ENCODE results near the gene RTP5. TPM values are rescaled to one million over a fixed set of nuclear protein-coding genes. Genes with fewer than 3 reads are reported as not detected.

RTP5 gene
- total RNA-seq, 1 experiment from 2014 or later, result not detected

DNA sequence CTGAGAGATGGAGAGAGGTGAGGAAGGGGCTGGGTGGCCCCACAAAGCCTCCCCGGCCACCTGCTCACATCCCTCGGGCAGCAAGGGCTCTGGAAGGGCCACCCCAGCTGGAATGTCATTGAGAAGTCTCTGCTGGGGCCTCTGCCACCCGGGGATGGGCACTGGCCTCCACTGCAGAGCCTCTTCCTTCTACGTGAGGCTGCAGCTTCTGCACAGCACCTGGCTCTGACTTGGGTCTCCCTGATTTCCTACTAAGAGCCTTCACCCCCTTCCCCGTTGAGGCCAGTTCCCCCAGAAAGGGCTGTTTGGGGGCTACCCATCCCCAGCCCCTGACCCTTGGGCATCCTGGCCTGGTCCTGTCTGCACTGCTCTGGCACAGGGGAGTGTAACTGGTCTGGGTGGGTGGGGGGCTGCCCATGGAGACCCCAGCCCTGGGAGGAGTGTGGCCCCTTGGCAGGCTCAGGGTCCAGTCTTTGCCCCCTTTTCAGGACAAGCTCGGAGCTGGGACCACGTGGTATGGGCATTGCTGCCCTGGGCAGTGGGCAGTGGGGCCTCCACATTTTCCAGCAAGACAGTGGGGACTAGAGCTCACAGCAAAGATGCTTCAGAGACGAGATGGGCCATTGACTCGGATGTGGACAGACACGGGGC, 16.4 kb upstream of the RTP5 start:
- Mint-ChIP-seq H3K27me3 (ENCODE audit: low read depth) (peaks cover 3% of the 10 kb centered on the region), H3K4me1 (no peaks in the 10 kb centered on the region), H3K36me3 (ENCODE audit: insufficient read depth in 1 of 3, low read depth in 3 of 3) (no peaks in the 10 kb centered on the region), H3K27ac (no peak overlapping the region), H3K4me3 (no peak overlapping the region), H3K9me3 (no peaks in the 10 kb centered on the region)
- no peak overlapping the region for H4K5ac ChIP-seq (ENCODE audit: insufficient read length, low read depth, low read length)
- H3K18ac ChIP-seq (ENCODE audit: insufficient read length, low read depth, low read length), result no peak overlapping the region
- no peak overlapping the region for H4K91ac ChIP-seq (ENCODE audit: insufficient read length, low read depth, low read length)
- H3K9ac ChIP-seq (ENCODE audit: extremely low read depth, insufficient read length, low read length), result no peak overlapping the region
- H2BK15ac ChIP-seq (ENCODE audit: low read depth, low read length), result no peak overlapping the region
- H3K23me2 ChIP-seq (ENCODE audit: insufficient read length, low read depth, low read length, poor library complexity, severe bottlenecking), result no peaks in the 10 kb centered on the region
- no peaks in the 10 kb centered on the region for H3K4me1 ChIP-seq (ENCODE audit: insufficient read depth, low read length)
- no peak overlapping the region for H2BK20ac ChIP-seq (ENCODE audit: low read depth, low read length, poor library complexity, severe bottlenecking)
- no peak for DNase-seq
- no peak overlapping the region for H3K4me2 ChIP-seq (ENCODE audit: insufficient read depth, insufficient read length, low read length)
- no peak overlapping the region for H2AK5ac ChIP-seq (ENCODE audit: insufficient read length, low read length)
- WGBS (ENCODE audit: extremely low coverage, insufficient read length, low lambda C conversion rate), result no CpG with 5 or more reads among the region's 10 CpGs
- no peak overlapping the region for H3K56ac ChIP-seq (ENCODE audit: insufficient read length, low read depth, low read length)
- no peak overlapping the region for H2BK5ac ChIP-seq (ENCODE audit: insufficient read length, low read length)
- no peak overlapping the region for H3K27ac ChIP-seq (ENCODE audit: insufficient read length, low read depth, low read length)
- H2BK12ac ChIP-seq (ENCODE audit: insufficient read length, low read depth, low read length), result no peak overlapping the region
- H3K4ac ChIP-seq (ENCODE audit: low read depth, low read length), result no peak overlapping the region
- no peak overlapping the region for H3T11ph ChIP-seq (ENCODE audit: low read length)
- no peak overlapping the region for H3K23ac ChIP-seq (ENCODE audit: insufficient read length, low read depth, low read length)
- no peaks in the 10 kb centered on the region for H3K79me1 ChIP-seq (ENCODE audit: insufficient read depth, low read depth, low read length, poor library complexity, severe bottlenecking)
- no peak overlapping the region for H4K8ac ChIP-seq (replicated peaks; ENCODE audit: insufficient read length, low read depth, low read length)
- no peak overlapping the region for H2AFZ ChIP-seq (ENCODE audit: low read length)
- H3K9me3 ChIP-seq (ENCODE audit: control insufficient read depth, low read depth, low read length), result no peaks in the 10 kb centered on the region
- H3K14ac ChIP-seq (ENCODE audit: insufficient read depth, low read length), result no peak overlapping the region; the same call in 1 of the 2 replicates
- TF ChIP-seq, protein P1, sequence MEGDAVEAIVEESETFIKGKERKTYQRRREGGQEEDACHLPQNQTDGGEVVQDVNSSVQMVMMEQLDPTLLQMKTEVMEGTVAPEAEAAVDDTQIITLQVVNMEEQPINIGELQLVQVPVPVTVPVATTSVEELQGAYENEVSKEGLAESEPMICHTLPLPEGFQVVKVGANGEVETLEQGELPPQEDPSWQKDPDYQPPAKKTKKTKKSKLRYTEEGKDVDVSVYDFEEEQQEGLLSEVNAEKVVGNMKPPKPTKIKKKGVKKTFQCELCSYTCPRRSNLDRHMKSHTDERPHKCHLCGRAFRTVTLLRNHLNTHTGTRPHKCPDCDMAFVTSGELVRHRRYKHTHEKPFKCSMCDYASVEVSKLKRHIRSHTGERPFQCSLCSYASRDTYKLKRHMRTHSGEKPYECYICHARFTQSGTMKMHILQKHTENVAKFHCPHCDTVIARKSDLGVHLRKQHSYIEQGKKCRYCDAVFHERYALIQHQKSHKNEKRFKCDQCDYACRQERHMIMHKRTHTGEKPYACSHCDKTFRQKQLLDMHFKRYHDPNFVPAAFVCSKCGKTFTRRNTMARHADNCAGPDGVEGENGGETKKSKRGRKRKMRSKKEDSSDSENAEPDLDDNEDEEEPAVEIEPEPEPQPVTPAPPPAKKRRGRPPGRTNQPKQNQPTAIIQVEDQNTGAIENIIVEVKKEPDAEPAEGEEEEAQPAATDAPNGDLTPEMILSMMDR (conservative IDR thresholded peaks at IDR 0.05), result no peak
- H3K79me2 ChIP-seq (ENCODE audit: insufficient read depth, low read length), result no peaks in the 10 kb centered on the region
- H3K27me3 ChIP-seq (ENCODE audit: insufficient read depth, low read length), result no peaks in the 10 kb centered on the region
- H4K20me1 ChIP-seq (ENCODE audit: control insufficient read depth, insufficient read depth, insufficient read length), result no peaks in the 10 kb centered on the region
- no peak overlapping the region for H2BK120ac ChIP-seq (ENCODE audit: low read depth, low read length, poor library complexity, severe bottlenecking)

Measured in H9 (cell line).